ENCODE measurements around the gene APLP2.

GRCh38 chr11:130157840-130158239, 88.1 kb downstream of the APLP2 start:
- TF ChIP-seq HOMEZ (CRISPR knock-in tag; IDR thresholded peaks at IDR 0.05; ENCODE audit: low read depth): no peak
- no peak for TF ChIP-seq ARID2 (CRISPR knock-in tag; IDR thresholded peaks at IDR 0.05; ENCODE audit: borderline replicate concordance)
- TF ChIP-seq SMC3 (IDR thresholded peaks at IDR 0.05; ENCODE audit: low read length): no peak
- no peak for TF ChIP-seq BCL3 (CRISPR knock-in tag; IDR thresholded peaks at IDR 0.05)
- TF ChIP-seq GABPA (IDR thresholded peaks at IDR 0.05; ENCODE audit: low read depth, low read length): no peak
- TF ChIP-seq GABPA (CRISPR knock-in tag; IDR thresholded peaks at IDR 0.05; ENCODE audit: low read depth): no peak
- TF ChIP-seq CTCF (CRISPR knock-in tag; IDR thresholded peaks at IDR 0.05): no peak
- TF ChIP-seq GZF1 (CRISPR knock-in tag; IDR thresholded peaks at IDR 0.05): no peak
- no peak for TF ChIP-seq ZNF263 (CRISPR knock-in tag; IDR thresholded peaks at IDR 0.05)
- TF ChIP-seq YY1 (IDR thresholded peaks at IDR 0.05; ENCODE audit: insufficient read depth, insufficient replicate concordance, low read depth, low read length): no peak
- TF ChIP-seq REST (IDR thresholded peaks at IDR 0.05; ENCODE audit: borderline replicate concordance in 1 of 2, low read depth in 1 of 2, low read length in 2 of 2): no peak
- no peak for TF ChIP-seq HDAC6 (IDR thresholded peaks at IDR 0.05; ENCODE audit: low read depth, low read length)

All from HepG2 (cell line).